HepG2 (cell line): ENCODE data around the gene ADAM15. TPM values are rescaled to one million over a fixed set of nuclear protein-coding genes. Genes with fewer than 3 reads are reported as not detected.

Experiments used
- ATAC-seq: fragments of 200-7000 bp; cut with Tn5 transposase; 3 replicates; pipeline ENCODE4 v1.9.1; 2020; ENCODE audit warnings: mild to moderate bottlenecking, moderate library complexity
- BruUV-seq: library from RNA; stranded (reverse); fragments of 400-500 nt; replicated peaks from 2 replicates; lab custom pipeline; 2021; lab: Mats Ljungman, UMichigan
- CTCF ChIA-PET: fragments of 300-600 bp; formaldehyde crosslinking; extraction: SDS; loops from one replicate; lab custom pipeline; 2021; ENCODE audit warnings: low total read pairs, inconsistent platforms, low intra/inter-chr PET ratio; lab: Yijun Ruan, JAX
- POLR2A ChIA-PET: fragments of 350-600 bp; sonication (Branson Sonifier 250); formaldehyde crosslinking; loops from one replicate; lab custom pipeline; 2020; ENCODE audit warnings: antibody characterized with exemption, inconsistent platforms; lab: Yijun Ruan, JAX
- DNase-seq: peaks from one replicate; pipeline ENCODE4 v3.0.0-alpha.2; 2015; ENCODE audit warnings: low spot score
- FAIRE-seq: peaks from 3 replicates; lab custom pipeline; 2011; peaks lifted over from hg19 to GRCh38; lab: Jason Lieb, UNC
- H2AFZ ChIP-seq: one replicate; pipeline ENCODE4 v1.6.1; 2011; ENCODE audit warnings: low read length, inconsistent platforms
- H3K27ac ChIP-seq: fragments of 300-600 bp; 3 replicates; pipeline ENCODE4 v1.8.0; 2011; ENCODE audit warnings: mixed run types, mild to moderate bottlenecking, mixed read lengths, low read length, inconsistent platforms; ENCODE audit not compliant: insufficient read depth; ENCODE audit errors: extremely low read length
- H3K27me3 ChIP-seq, 2 experiments: fragments of 200-600 bp in 1 of 2; 2 replicates in 1 of 2; 3 replicates in 1 of 2; pipeline versions ENCODE4 v1.6.0 to v1.8.0; 2011; ENCODE audit warnings: low read length in 2 of 2, mild to moderate bottlenecking in 2 of 2, moderate library complexity in 2 of 2, inconsistent platforms in 1 of 2; ENCODE audit not compliant: insufficient read depth in 2 of 2, control insufficient read depth in 1 of 2
- H3K36me3 ChIP-seq, 2 experiments: fragments of 200-600 bp in 1 of 2; replicated peaks in 1 of 2; 2 replicates in 1 of 2; 3 replicates in 1 of 2; pipeline versions ENCODE4 v1.5.1 to v1.8.0; 2011; ENCODE audit warnings: low read length in 2 of 2, inconsistent platforms in 1 of 2; ENCODE audit not compliant: insufficient read depth in 2 of 2, control insufficient read depth in 1 of 2
- H3K4me1 ChIP-seq: 2 replicates; pipeline ENCODE4 v1.5.1; 2012; ENCODE audit warnings: low read length, inconsistent platforms; ENCODE audit not compliant: insufficient read depth
- H3K4me2 ChIP-seq: 2 replicates; pipeline ENCODE4 v1.6.0; 2011; ENCODE audit warnings: low read depth, low read length, inconsistent platforms
- H3K4me3 ChIP-seq, 3 experiments: fragments of 200-600 bp in 1 of 3; sonication (generic), shearing (Covaris generic) in 1 of 3; replicated peaks in 1 of 3; 2 replicates each; pipeline ENCODE4 v1.5.1; 2011 to 2016; ENCODE audit warnings: low read length in 3 of 3, inconsistent platforms in 2 of 3, low read depth in 2 of 3, mild to moderate bottlenecking in 2 of 3, control low read depth in 1 of 3, mixed read lengths in 1 of 3; ENCODE audit not compliant: insufficient read depth in 1 of 3
- H3K79me2 ChIP-seq: one replicate; pipeline ENCODE4 v1.6.1; 2011; ENCODE audit warnings: low read length, inconsistent platforms; ENCODE audit not compliant: insufficient read depth
- H3K9ac ChIP-seq: 2 replicates; pipeline ENCODE4 v1.6.0; 2011; ENCODE audit warnings: mild to moderate bottlenecking, low read depth, low read length, inconsistent platforms; ENCODE audit not compliant: insufficient read depth
- H3K9me3 ChIP-seq: 2 replicates; pipeline ENCODE4 v1.5.1; 2012; ENCODE audit warnings: mild to moderate bottlenecking, low read length
- H4K20me1 ChIP-seq: 2 replicates; pipeline ENCODE4 v1.6.0; 2011; ENCODE audit warnings: inconsistent platforms, mild to moderate bottlenecking, low read length, moderate library complexity; ENCODE audit not compliant: insufficient read depth
- FOXK1 ChIP-seq: sonication (generic); formaldehyde crosslinking; IDR thresholded peaks from 2 replicates; pipeline ENCODE4 v1.4.0; 2020; ENCODE audit warnings: low read depth, missing genetic modification reagents, borderline replicate concordance
- TEAD3 ChIP-seq: optimal IDR thresholded peaks from 2 replicates; pipeline ENCODE3; 2016; ENCODE audit warnings: borderline replicate concordance
- U2AF1 ChIP-seq: fragments of 200-400 bp; formaldehyde crosslinking; optimal IDR thresholded peaks from 2 replicates; pipeline ENCODE3; 2017; ENCODE audit warnings: mild to moderate bottlenecking, low read depth, low read length
- WGBS: methylation state at CpG from one replicate; pipeline ENCODE4 v1.1.6; 2017; ENCODE audit warnings: low lambda C conversion rate; 5-methylcytosine and 5-hydroxymethylcytosine counted together
- in situ Hi-C: cut with HindIII; loops from 2 replicates; pipeline ENCODE4 v1.10.0; 2017; ENCODE audit warnings: low pct_unique_long_range_greater_than_20kb; ENCODE audit not compliant: extremely low pct_ligation_motif_present
- intact Hi-C: fragments of 100-400 bp; cut with micrococcal nuclease; formaldehyde crosslinking; loops from one replicate; pipeline ENCODE4 v1.10.0; 2022; ENCODE audit not compliant: unreplicated experiment
- polyA plus RNA-seq, 8 experiments: library from polyadenylated mRNA; depleted of rRNA in 3 of 8; stranded (reverse) in 7 of 8; unstranded in 1 of 8; fragments of >200 nt; fragmentation: Illumina TruSeq in 4 of 8; extraction: Trizol in 4 of 8; gene quantifications; 2 replicates each; pipeline versions ENCODE4 v1.2.1 to v1.2.3, GENCODE V29; 2011 to 2016; ENCODE audit warnings: low read depth in 4 of 8, missing spikeins in 1 of 8, mixed read lengths in 1 of 8; ENCODE audit not compliant: insufficient read depth in 1 of 8
- total RNA-seq, 5 experiments: library from RNA; depleted of rRNA; stranded (reverse); fragments of >200 nt; fragmentation: Illumina TruSeq; extraction: Trizol; gene quantifications; 2 replicates each; pipeline ENCODE4 v1.2.3, GENCODE V29; 2016; ENCODE audit warnings: low read depth in 1 of 5
- TF ChIP-seq, protein P1 (sequence below): sonication (generic); formaldehyde crosslinking; IDR thresholded peaks from 2 replicates; pipeline ENCODE4 v1.4.0; 2020; ENCODE audit warnings: low read depth, missing genetic modification reagents
- TF ChIP-seq, protein P2 (sequence below): sonication (generic); formaldehyde crosslinking; IDR thresholded peaks from 2 replicates; pipeline ENCODE4 v1.5.0; 2020; ENCODE audit warnings: mild to moderate bottlenecking, missing genetic modification reagents

Gene ADAM15
- total and polyA plus RNA-seq, 2 of the 13 experiments (the other 11 are each of a cell fraction or from before 2014, with no cell fraction given): 17.9 to 25.6 TPM

DNA sequence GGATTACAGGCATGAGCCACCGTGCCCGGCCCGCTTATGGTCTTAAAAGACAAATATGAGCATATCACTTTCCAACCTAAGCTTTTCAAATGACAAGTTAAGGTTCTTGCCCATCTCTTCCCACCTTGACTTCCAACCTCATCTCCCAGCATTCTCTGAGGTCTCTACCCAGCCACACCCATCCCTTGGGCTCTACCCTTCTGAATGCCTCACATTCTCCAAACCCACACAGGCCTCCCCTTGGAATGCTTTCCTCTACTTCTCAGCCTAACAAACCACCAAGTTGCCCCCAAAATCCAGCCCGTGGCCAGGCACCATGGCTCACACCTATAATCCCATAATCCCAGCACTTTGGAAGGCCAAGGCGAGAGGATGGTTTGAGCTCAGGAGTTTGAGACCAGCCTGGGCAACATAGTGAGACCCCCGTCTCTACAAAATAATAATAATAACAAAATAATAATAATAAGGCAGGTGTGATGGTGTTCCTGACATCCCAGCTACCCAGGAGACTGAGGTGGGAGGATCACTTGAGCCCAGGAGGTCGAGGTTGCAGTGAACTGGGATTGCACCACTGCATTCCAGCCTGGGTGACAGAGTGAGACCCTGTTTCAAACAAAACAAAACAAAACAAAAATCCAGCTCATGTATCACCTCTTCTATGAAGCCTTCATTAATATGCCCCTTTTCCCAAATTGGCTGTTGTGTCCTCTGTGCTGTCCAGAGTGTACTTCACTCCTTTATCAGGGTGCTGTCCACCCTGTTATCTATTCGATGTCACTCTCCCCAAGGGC lies 28.8 kb upstream of the ADAM15 start:
- ChIA-PET POLR2A (interaction anchor here (1.0 to 2.5 kb wide), 6 partner anchors 16 to 52 kb away, joined by 3 to 11 read pairs (median 4); partner anchors contain the start of gene SHC1), CTCF (no interaction called here)
- DNase-seq (no peak), FAIRE-seq (peak; percentile 46), ATAC-seq (peak; percentile 7; the same call in 2 of the 3 replicates)
- TF ChIP-seq, protein P1, sequence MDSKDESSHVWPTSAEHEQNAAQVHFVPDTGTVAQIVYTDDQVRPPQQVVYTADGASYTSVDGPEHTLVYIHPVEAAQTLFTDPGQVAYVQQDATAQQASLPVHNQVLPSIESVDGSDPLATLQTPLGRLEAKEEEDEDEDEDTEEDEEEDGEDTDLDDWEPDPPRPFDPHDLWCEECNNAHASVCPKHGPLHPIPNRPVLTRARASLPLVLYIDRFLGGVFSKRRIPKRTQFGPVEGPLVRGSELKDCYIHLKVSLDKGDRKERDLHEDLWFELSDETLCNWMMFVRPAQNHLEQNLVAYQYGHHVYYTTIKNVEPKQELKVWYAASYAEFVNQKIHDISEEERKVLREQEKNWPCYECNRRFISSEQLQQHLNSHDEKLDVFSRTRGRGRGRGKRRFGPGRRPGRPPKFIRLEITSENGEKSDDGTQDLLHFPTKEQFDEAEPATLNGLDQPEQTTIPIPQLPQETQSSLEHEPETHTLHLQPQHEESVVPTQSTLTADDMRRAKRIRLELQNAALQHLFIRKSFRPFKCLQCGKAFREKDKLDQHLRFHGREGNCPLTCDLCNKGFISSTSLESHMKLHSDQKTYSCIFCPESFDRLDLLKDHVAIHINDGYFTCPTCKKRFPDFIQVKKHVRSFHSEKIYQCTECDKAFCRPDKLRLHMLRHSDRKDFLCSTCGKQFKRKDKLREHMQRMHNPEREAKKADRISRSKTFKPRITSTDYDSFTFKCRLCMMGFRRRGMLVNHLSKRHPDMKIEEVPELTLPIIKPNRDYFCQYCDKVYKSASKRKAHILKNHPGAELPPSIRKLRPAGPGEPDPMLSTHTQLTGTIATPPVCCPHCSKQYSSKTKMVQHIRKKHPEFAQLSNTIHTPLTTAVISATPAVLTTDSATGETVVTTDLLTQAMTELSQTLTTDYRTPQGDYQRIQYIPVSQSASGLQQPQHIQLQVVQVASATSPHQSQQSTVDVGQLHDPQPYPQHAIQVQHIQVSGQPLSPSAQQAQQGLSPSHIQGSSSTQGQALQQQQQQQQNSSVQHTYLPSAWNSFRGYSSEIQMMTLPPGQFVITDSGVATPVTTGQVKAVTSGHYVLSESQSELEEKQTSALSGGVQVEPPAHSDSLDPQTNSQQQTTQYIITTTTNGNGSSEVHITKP (CRISPR knock-in tag): peak; percentile 88
- peak; percentile 80 for TF ChIP-seq TEAD3 (CRISPR knock-in tag)
- TF ChIP-seq FOXK1 (CRISPR knock-in tag): no peak
- TF ChIP-seq U2AF1: no peak
- TF ChIP-seq, protein P2, sequence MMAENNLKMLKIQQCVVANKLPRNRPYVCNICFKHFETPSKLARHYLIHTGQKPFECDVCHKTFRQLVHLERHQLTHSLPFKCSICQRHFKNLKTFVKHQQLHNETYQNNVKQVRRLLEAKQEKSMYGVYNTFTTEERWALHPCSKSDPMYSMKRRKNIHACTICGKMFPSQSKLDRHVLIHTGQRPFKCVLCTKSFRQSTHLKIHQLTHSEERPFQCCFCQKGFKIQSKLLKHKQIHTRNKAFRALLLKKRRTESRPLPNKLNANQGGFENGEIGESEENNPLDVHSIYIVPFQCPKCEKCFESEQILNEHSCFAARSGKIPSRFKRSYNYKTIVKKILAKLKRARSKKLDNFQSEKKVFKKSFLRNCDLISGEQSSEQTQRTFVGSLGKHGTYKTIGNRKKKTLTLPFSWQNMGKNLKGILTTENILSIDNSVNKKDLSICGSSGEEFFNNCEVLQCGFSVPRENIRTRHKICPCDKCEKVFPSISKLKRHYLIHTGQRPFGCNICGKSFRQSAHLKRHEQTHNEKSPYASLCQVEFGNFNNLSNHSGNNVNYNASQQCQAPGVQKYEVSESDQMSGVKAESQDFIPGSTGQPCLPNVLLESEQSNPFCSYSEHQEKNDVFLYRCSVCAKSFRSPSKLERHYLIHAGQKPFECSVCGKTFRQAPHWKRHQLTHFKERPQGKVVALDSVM (CRISPR knock-in tag): peak; percentile 50; the same call in 1 of the 2 replicates
- Histone ChIP-seq H3K9ac (no peak overlapping the region), H3K27ac (no peak overlapping the region), H4K20me1 (no peaks in the 10 kb centered on the region), H2AFZ (no peak overlapping the region), H3K9me3 (no peaks in the 10 kb centered on the region), H3K36me3 (no peaks in the 10 kb centered on the region), H3K27me3 (no peaks in the 10 kb centered on the region), H3K79me2 (no peaks in the 10 kb centered on the region), H3K4me3 (peak overlapping the region in 1 of 3 experiments; percentile 30; a peak in 1 of 6 replicates), H3K4me1 (peaks cover 68% of the 10 kb centered on the region), H3K4me2 (peak overlapping the region; percentile 65)
- intact Hi-C loops (no loop called here), in situ Hi-C loops (no loop called here)
- BruUV-seq: no TSS peak
- WGBS: 49% methylated on average over 8 of the region's 8 CpGs
